ENCODE results near the gene HMX1. TPM values are rescaled to one million over a fixed set of nuclear protein-coding genes. Genes with fewer than 3 reads are reported as not detected.

Gene HMX1
- not detected for total RNA-seq
- not detected for polyA plus RNA-seq (ENCODE audit: insufficient read depth, low read depth, low replicate concordance)
- long read RNA-seq, donor 1, result 0 reads
- long read RNA-seq, donor 2, result 0 reads
- long read RNA-seq, donor 3, result 0 reads
- long read RNA-seq, donor 4, result 0 reads
- long read RNA-seq, donor 5, result 0 reads
- long read RNA-seq, donor 6, result 0 reads
- long read RNA-seq, donor 7, result 0 reads
- long read RNA-seq, donor 8, result 0 reads
- long read RNA-seq, donor 9, result 0 reads
- long read RNA-seq, donor 10, result 0 reads

DNA sequence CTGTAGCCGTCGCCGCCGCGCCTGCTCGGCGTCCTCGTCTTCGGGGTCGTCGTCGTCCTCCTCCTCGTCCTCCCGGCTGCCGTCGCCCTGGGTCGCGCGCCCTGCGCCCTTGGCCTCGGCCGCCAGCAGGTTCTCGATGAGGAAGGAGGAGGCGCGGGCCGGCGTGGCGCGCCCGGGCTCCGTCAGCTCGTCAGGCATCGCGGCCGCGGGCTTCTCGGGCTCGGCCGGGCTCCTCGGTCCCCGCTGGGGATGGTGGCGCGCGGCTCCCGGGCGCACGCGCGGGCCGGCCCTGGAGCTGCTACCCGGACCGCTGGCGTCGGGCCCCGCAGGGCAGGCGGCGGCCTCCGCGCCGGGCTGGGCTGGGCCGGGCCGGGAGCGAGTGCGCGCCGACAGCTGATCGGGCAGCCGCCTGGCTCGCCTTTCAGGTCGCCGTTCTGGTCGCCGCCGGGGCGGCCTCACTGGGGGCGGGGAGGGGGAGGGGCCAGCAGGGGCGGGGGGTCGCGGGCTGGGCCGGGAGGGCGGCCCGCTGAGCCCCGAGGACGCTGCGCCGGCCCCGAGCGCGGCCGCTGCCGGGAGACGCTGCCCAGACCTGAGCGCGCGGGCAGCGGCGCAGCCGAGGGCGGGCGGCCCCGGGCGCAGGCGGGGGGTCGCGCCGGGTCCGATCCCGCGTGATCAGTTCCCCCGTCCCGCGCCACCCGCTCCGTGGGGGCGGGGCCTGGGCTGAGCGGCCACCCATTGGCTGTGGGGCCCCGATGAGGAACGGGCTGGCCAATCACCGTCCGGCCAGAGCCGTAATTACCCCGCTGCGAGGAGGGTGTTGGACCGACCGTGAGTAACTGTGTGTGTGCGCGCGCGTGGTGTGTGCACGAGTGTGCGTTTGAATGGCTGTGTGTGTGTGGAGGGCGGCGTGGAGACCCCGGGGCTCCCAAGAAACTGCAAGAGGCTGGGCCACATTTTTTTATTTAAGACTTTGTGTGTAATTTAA is at the start of gene HMX1:
Gene HMX1 (minus strand): TSS at position 423 of the 985 bp plus-strand sequence. CDS start 225 bp downstream, at position 198.
- H3K9me3 ChIP-seq (ENCODE audit: control insufficient read depth in 2 of 3, insufficient read depth in 1 of 3, low read length in 3 of 3), result no peaks in the 10 kb centered on the region
- DNase-seq (peak in 3 of 5 donors; percentile 55 to 72 (median 72)), FAIRE-seq (no peak)
- H3K9ac ChIP-seq (ENCODE audit: low read length in 3 of 3), result no peak within 1 kb of the TSS
- no peak within 1 kb of the TSS for H3K27ac ChIP-seq (ENCODE audit: low read depth in 2 of 2, low read length in 2 of 2)
- no peaks in the 10 kb centered on the region for H3K4me1 ChIP-seq (ENCODE audit: control insufficient read depth in 2 of 3, insufficient read depth in 2 of 3, low read depth in 1 of 3, low read length in 3 of 3)
- intact Hi-C loops (cut with DNase I), result no loop called here
- H3K27me3 ChIP-seq (ENCODE audit: control insufficient read depth, insufficient read depth, low read length), result peaks cover 72% of the 10 kb centered on the region
- TF ChIP-seq, protein P1, sequence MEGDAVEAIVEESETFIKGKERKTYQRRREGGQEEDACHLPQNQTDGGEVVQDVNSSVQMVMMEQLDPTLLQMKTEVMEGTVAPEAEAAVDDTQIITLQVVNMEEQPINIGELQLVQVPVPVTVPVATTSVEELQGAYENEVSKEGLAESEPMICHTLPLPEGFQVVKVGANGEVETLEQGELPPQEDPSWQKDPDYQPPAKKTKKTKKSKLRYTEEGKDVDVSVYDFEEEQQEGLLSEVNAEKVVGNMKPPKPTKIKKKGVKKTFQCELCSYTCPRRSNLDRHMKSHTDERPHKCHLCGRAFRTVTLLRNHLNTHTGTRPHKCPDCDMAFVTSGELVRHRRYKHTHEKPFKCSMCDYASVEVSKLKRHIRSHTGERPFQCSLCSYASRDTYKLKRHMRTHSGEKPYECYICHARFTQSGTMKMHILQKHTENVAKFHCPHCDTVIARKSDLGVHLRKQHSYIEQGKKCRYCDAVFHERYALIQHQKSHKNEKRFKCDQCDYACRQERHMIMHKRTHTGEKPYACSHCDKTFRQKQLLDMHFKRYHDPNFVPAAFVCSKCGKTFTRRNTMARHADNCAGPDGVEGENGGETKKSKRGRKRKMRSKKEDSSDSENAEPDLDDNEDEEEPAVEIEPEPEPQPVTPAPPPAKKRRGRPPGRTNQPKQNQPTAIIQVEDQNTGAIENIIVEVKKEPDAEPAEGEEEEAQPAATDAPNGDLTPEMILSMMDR (IDR thresholded peaks at IDR 0.05; ENCODE audit: borderline replicate concordance, extremely low read depth, insufficient read depth), result no peak
- H3K36me3 ChIP-seq (ENCODE audit: control insufficient read depth in 2 of 3, insufficient read depth in 3 of 3, low read length in 3 of 3), result no peaks in the 10 kb centered on the region
- H3K4me3 ChIP-seq (ENCODE audit: low read length in 3 of 3), result no peak within 1 kb of the TSS

DNA sequence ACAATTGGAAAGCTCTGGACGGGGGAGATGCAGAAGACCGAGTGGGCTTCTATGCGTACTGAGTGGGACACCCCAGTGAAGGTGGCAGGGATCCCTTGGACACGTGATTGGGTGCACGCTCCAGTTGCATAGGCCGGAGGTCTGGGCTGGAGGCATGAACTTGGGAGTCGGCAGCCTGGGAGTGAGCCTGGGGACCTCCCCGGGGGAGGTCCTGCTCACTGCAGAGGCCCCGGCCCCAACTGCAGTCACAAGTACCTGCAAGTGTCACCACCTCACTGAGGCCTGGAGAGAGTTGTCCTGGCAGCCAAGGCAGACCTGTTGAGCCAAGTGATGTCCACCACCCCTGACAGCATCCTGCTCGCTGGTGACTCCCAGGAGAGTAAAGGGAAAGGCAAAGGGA is 49.3 kb upstream of the HMX1 start:
- H3K4me3 ChIP-seq (ENCODE audit: low read length in 3 of 3), result no peak overlapping the region
- FAIRE-seq, result no peak
- H3K27me3 ChIP-seq (ENCODE audit: control insufficient read depth, insufficient read depth, low read length), result peaks cover 3% of the 10 kb centered on the region
- DNase-seq, result peak in 1 of 5 donors; percentile 50
- TF ChIP-seq, protein P1 (IDR thresholded peaks at IDR 0.05; ENCODE audit: borderline replicate concordance, extremely low read depth, insufficient read depth), result no peak
- H3K36me3 ChIP-seq (ENCODE audit: control insufficient read depth in 2 of 3, insufficient read depth in 3 of 3, low read length in 3 of 3), result no peaks in the 10 kb centered on the region
- H3K4me1 ChIP-seq (ENCODE audit: control insufficient read depth in 2 of 3, insufficient read depth in 2 of 3, low read depth in 1 of 3, low read length in 3 of 3), result no peaks in the 10 kb centered on the region
- H3K9ac ChIP-seq (ENCODE audit: low read length in 3 of 3), result no peak overlapping the region
- no peak overlapping the region for H3K27ac ChIP-seq (ENCODE audit: low read depth in 2 of 2, low read length in 2 of 2)
- intact Hi-C loops (cut with DNase I), result no loop called here
- H3K9me3 ChIP-seq (ENCODE audit: control insufficient read depth in 2 of 3, insufficient read depth in 1 of 3, low read length in 3 of 3), result peaks cover 0 to 6% (median 0%) of the 10 kb centered on the region in 3 donors

DNA sequence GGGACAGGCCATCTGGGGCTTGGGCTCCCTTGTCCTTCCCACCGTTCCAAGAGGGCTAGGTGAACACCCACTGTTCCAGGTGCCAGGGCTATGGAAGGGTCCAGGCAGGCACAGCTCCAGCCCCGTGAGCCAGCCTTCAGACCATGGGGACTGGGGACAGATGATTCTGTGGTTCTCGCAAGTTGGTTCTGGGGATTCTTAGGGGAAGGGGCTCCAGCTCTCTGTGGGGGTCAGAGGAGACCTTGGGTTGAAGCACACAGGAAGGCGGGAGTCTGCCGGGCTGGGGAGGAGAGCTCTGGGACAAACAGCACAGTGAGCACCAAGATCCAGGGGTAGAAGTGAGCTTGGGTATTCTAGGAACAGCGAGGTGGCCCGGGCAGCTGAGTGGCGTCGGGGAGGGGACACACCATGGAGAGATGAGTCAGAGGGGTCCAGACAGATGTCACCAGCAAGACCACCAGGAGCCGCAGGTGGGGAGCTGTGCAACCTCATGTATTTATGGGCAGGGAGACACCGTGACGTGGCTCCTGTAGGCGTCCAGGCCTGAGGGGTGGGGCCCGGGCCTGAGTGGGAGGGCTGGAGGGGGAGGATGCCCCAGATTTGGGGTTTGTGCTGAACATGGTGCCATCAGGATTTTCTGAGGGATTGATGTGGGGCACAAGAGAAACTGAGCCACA is 48.8 kb upstream of the HMX1 start:
- Histone ChIP-seq H3K4me3 (ENCODE audit: low read length in 3 of 3) (no peak overlapping the region), H3K9me3 (ENCODE audit: control insufficient read depth in 2 of 3, insufficient read depth in 1 of 3, low read length in 3 of 3) (peaks cover 0 to 6% (median 0%) of the 10 kb centered on the region in 3 donors), H3K36me3 (ENCODE audit: control insufficient read depth in 2 of 3, insufficient read depth in 3 of 3, low read length in 3 of 3) (no peaks in the 10 kb centered on the region), H3K27me3 (ENCODE audit: control insufficient read depth, insufficient read depth, low read length) (peaks cover 3% of the 10 kb centered on the region), H3K9ac (ENCODE audit: low read length in 3 of 3) (no peak overlapping the region), H3K27ac (ENCODE audit: low read depth in 2 of 2, low read length in 2 of 2) (no peak overlapping the region), H3K4me1 (ENCODE audit: control insufficient read depth in 2 of 3, insufficient read depth in 2 of 3, low read depth in 1 of 3, low read length in 3 of 3) (no peaks in the 10 kb centered on the region)
- FAIRE-seq (no peak), DNase-seq (peak in 1 of 5 donors; percentile 57)
- intact Hi-C loops (cut with DNase I), result no loop called here
- TF ChIP-seq, protein P1 (IDR thresholded peaks at IDR 0.05; ENCODE audit: borderline replicate concordance, extremely low read depth, insufficient read depth), result no peak

All from kidney (tissue), 22 donors.